ENCODE results near the gene ZW10.

DNA sequence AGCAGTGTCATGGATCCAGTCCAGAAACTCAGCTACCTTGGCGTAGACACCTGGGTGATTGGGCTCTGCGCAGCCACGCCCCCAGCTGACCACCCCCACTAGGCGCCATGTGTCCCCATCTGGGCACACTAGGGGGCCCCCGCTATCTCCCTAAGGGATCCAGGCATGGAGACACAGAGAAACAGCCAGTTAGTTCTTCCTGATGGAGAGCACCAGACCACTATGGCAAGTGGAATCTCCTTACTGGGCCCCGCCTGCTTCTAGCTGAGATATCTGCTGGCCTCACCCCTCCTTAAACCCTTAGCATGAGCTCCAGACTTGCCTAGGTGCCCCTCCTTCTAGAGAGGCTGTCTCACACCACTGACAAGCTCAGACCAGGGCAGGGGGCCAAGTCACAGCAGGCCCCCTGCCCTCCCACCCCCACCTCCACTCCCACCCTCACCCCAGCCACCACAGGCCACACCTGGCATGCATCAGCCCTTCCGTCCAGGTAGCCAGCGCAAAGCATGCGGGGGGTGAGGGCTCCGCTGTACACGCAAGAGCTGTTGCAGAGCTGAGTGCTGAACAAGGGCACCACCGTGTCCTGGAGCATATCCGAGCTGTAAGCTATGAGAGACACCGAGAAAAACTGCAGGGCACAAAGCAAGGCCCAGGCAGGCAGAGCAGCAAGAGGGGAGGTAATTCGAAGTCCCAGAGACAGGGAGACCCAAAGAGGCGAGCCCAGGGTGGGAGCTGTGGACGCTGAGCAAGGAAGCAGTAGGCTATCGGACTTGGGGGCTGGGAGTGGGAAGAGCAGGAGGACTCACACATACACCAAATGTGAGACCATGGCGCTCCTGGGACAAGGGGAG lies 83.5 kb downstream of the ZW10 start:
- TF ChIP-seq TAF1 (IDR thresholded peaks at IDR 0.05; ENCODE audit: borderline replicate concordance, low read depth, low read length) (no peak), POLR2A (IDR thresholded peaks at IDR 0.05; ENCODE audit: low read depth, low read length) (no peak), POLR2AphosphoS5 (IDR thresholded peaks at IDR 0.05; ENCODE audit: low read depth, low read length) (no peak)

All from GM12892 (cell line).